ENCODE results near the gene UNC93A.
"Not testable (repeated sequence)": the region's sequence is repeated elsewhere in the genome, so short reads cannot be mapped to it uniquely, and the experiment has no call there.

UNC93A gene

GRCh38 chr6:167290786-167291622 lies at the start of gene UNC93A:
UNC93A (plus strand) TSS chr6:167291315; CDS start chr6:167291490, 175 bp downstream.
- ATAC-seq: no peak

DNA sequence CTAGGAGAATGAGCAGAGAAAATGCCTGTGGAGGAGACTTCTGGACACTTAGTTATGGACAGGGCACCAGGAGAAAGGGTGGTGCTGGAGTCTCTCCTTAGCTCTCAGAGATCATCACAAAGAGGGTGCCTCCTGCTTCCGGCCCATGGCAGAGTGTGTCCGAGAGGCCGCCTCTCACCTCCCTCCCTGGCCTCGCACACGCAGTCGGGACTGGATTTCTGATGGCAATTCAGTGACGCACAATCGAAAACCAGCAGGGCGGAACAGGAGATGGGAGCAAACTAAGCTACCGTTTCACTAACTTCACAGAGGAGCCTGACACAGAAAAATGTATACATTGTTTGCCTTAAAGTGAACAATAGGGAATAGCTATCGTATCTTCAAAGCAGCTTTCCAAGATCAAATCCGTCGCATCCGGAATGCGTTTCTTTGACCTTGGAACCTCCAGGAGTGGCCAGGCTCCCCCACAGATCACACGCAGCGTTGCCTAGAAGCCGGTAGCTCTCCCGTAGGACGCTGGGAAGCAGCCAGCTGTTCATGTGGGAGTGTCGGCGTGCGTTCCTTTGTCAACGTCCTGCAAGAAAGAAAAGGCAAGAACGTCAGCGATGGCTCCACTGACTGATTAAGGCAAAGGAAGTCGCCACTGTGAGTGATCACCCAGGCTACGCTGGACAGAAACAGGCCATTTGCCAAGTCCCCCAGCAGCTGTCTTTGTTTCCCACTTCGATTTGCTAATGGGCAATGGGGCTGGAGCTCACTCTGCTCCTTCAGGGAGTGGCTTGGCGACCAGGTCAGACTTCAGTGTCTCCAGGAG lies 49.6 kb upstream of the UNC93A start:
- ATAC-seq: not testable (repeated sequence)

GRCh38 chr6:167242135-167242506 lies 49.0 kb upstream of the UNC93A start:
- not testable (repeated sequence) for ATAC-seq

DNA sequence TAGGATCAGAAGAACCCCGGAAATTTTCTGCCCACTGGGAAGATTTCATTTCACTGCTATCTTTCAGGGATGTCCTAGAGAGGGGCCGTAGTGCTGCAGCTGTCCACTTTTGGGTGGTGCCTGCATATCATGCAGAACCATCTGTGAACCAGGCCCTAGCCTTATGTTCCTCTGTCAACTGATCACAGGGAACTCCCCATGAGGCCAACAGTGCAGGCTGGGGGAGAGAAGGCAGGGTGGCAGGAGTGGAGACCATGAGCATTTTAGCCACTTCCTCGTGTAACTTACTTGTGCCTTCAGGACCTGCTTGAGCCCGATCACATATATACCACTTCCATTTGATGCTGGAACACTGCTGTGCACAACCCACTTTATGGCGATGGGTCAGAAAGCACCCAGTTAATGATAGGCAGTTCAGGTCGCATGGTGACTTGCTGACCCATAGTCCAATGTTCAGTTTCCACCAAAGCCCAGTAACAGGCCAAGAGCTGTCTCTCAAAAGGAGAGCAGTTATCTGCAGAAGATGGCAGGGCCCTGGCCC lies 48.5 kb upstream of the UNC93A start:
- ATAC-seq: not testable (repeated sequence)

- ATAC-seq: no peak
Observed at GRCh38 chr6:167244064-167244960, 46.8 kb upstream of the UNC93A start.

DNA sequence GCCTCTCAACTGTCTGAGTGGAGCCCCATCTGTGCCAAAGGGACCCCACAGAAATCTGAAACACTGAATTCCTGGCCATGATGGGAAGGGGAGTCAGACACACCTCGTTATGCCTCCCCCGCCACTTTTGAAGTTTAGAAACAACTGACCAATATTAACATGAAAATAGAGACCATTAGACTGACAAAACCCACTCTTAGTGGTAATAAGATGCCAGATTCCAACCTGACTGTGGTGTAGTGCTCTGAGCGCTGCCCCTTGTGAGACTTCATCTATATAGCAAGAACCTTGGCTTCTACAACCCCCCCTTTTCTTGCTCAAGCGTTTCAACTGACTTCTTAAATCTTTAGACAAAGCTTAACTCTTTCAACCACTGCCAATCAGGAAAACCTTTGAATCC lies 46.1 kb upstream of the UNC93A start:
- ATAC-seq: no peak

- no peak for ATAC-seq
Observed at GRCh38 chr6:167245591-167245990, 45.5 kb upstream of the UNC93A start.

DNA sequence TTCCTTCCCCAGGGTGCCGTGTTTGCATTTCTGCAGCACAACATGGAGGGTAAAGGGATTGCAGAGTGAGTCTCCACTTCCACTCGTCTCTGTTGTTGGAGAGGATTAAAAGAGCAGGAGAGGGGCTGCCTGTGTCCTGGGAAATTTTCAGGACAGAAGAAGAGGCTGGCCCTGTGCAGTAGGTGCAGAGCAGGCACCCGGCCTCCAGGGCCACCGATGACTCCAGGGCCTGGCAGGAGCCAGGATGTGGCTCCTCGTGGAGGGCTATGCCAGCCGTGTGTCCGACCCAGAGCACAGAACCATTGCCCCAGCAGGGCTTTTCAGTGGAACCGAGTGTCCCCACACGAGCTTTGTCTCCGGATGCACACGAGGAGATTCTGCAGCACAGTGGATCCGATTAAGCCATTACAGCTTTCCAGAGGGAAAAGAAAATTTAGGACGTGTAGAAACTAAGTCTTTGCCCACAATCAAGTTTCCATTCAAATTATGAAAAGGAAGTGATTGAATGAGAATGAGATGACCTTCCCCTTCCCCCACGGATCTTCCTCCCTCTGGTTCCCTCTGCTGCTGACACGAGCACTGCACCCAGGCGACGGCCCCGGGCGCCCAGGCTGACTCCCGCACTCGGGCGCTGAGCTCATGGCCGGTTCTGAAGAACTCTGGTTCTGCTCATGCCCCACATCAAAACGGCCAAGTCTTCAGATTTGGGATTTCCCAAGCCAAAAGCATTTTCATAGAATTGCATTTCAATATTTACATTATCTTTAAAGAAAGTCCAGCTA lies 43.1 kb upstream of the UNC93A start:
- no peak for ATAC-seq

DNA sequence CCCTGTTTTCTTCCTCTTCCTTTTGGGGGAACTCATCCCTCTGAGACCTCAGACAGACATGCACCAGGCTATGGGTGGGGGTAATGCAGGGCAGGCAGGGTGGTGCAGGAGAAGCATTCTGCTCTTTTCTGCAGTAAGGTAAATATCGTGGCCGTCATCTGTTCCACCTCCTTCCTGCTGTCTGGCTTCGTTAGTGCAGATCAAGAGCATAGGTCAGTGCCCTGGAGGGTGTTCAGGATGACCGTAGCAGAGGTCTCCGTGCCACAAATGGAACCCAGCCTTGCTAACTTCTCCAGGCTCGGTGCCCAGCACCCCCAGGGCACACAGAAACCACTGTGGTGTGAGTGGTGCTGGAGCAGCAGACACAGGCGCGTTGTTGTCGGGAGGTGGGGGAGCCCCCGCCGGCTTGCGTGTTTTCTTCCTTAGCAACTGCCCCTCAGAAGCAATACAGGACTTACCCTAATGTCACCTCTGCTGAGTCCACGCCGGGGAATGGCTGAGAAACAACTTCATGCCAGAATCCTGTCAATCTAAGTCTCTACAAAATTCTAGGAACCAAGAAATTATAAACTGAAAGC lies 42.1 kb upstream of the UNC93A start:
- ATAC-seq: not testable (repeated sequence)

- no peak for ATAC-seq
Observed at GRCh38 chr6:167252271-167252670, 38.8 kb upstream of the UNC93A start.

GRCh38 chr6:167255918-167256553 lies 35.1 kb upstream of the UNC93A start:
- ATAC-seq: no peak

- ATAC-seq: no peak
Observed at GRCh38 chr6:167258646-167259045, 32.5 kb upstream of the UNC93A start.

GRCh38 chr6:167266057-167266829 lies 24.9 kb upstream of the UNC93A start:
- ATAC-seq: not testable (repeated sequence)

- ATAC-seq: no peak
Observed at GRCh38 chr6:167266830-167267555, 24.1 kb upstream of the UNC93A start.

GRCh38 chr6:167267556-167267898 lies 23.6 kb upstream of the UNC93A start:
- ATAC-seq: not testable (repeated sequence)

DNA sequence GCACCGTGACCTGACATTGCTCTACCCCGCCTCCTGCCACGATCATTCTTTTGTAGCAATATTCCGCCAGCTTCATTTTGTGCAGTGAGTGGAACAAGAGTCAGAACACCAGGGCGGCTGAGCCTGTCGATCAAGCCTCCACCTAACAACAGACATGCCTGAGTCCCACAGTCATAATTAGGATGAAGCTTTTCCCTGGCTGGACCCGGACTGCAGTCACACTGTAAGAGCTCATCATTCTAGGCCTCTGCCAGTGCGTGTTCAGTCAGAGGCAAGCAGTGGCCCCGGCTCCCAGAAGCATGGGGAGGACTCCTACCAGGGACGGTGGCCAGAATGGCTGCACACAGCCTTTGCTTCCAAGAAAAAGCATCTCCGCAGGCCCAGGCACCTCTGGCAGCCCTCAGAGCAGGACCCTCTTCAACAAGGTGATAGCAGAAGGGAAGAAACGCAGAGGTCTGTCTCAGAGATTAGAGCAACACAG lies 23.2 kb upstream of the UNC93A start:
- no peak for ATAC-seq

- no peak for ATAC-seq
Observed at GRCh38 chr6:167268683-167269280, 22.3 kb upstream of the UNC93A start.

DNA sequence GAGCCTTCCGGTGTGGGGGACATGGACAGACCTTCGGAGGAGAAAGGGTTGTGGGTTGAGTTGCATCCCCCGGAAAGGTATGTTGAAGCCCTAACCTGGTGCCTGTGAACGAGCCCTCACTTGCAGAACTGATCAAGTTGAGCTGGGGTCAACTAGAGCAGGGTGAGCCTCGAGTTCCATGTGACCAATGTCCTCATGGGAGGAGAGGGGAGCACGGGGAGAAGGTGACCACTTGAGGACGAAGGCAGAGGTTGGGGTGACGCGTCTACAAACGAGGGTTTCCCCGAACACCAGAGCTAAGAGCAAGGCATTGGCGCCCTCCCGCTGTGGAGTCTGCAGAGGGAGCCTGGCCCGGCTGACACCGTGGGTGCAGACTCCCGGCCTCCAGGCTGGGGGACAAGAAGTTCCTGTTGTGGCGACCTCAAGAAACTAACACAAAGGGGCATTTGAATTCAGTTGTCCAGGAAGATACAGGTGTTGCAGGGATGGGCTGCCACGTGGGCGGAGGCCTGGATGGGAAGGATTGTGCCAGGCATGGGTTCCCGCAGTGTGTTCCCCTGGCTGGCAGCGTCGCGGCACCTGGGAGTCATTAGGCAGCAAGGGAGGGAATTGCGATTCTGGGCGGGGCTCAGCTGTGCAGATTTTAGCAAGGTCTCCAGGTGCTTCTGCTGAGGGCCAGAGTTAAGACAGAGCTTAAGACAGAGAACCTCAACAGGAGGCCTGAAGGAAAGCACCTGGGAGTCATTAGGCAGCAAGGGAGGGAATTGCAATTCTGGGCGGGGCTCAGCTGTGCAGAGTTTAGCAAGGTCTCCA lies 20.4 kb upstream of the UNC93A start:
- ATAC-seq: no peak
